SHP77 (cell line): ENCODE data around the gene ACACA.

Experiments used
- DNase-seq, 2 experiments: peaks; one replicate each; lab custom pipeline; 2025; lab: John Stamatoyannopoulos, UW

ACACA gene

DNA sequence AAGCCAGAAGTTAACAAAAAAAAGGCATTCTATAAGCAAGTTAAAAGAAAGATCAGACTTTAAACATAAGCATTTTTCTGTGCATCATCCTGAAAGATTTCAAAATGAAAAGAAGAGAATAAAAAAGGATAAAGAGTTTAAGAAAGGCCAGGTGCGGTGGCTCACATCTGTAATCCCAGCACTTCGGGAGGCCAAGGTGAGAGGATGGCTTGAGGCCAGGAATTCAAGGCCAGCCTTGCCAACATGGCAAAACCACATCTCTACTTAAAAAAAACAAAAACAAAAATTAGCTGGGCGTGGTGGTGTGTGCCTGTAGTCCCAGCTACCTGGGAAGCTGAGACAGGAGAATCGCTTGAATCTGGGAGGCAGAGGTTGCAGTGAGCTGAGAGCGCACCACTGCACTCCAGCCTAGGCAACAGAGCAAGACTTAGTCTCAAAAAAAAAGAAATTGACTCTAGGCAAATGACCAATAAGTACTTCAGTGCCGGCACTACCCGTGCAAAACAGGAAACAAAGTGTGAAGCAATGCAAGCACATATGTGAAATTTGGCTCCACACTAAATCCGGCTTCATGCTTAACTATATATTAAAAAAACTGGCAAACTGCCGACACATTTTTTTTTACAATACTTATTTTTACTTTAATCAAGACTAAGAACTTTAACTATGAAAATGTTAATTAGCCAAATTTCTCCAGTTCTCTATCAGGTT lies 114.1 kb downstream of the ACACA start:
- no peak for DNase-seq

DNA sequence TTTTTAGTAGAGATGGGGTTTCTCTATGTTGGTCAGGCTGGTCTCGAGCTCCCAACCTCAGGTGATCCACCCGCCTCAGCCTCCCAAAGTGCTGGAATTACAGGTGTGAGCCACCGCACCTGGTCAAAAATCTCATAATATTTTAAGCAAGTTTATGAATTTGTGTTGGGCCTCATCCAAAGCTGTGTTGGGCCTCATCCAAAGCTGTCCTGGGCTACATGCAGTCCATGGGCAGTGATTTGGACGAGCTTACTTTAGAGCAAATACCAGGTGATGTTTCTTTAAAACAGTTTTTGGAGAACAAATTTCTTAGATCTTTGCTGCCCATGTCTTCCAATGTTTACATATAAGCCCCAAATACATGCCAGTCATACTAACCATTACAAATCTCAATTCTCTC lies 115.3 kb downstream of the ACACA start:
- DNase-seq, result no peak

GRCh38 chr17:37286430-37286829 lies 120.2 kb downstream of the ACACA start:
- no peak for DNase-seq

DNA sequence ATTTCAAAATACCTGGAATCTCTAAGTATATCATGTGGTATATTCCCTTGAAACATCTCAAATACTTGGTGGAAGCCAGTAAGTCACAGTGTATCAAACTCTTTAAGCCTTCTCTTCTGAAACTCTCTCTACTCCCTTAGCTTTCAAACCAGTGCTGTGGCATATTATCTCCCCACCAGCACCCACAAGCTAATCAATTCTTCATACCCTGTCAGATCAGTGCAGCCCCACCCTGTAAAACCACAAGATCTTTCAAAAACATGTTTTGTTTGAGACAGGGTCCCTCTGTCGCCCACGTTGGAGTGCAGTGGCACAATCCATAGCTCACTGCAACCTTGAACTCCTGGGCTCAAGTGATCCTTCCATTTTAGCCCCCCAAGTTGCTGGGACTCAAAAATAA lies 122.4 kb downstream of the ACACA start:
- no peak for DNase-seq

DNA sequence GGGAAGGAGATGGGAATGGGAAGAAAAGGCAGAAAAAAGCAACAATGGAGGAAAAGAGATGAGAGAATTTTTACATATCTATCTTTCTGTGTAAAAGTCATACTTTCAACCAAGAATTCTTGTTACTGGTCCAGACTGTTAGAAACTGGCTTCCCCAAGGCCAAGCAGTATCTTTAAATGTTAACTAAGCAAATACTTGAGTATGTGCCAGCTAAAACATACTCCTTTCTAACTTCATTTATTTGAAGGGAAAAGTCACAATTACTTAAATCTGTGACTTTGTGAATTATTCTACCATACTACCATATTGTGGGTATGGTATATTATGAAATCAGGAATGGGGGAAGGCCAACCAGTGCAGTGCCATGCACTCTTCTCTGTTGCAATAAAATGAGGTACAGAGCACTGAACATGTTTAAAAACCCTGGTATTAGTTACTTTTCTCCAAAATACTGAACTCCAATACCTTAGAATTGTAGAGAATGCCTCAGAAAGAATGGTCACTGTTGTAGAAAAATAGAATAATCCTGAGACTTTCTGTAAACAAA lies 123.1 kb downstream of the ACACA start:
- no peak for DNase-seq

DNA sequence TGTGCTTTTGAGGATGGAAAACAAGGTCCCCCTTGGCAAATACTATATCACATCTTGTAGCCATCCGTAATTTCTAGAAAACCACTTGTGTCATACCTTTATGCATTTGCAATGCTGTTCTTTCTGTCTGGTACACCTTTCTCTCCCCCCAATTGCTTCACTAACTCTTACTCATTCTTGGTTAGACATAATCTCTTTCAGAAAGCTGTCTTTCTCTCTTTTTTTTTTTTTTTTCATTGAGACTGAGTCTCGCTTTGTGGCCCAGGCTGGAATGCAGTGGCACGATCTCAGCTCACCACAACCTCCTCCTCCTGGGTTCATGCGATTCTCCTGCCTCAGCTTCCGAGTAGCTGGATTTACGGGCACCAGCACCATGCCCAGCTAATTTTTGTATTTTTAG lies 125.8 kb downstream of the ACACA start:
- DNase-seq, result no peak

GRCh38 chr17:37278247-37278894 lies 128.3 kb downstream of the ACACA start:
- no peak for DNase-seq

- DNase-seq, result no peak
Observed at GRCh38 chr17:37276475-37276874, 130.2 kb downstream of the ACACA start.

GRCh38 chr17:37274461-37274860 lies 132.2 kb downstream of the ACACA start:
- DNase-seq, result no peak

- DNase-seq, result no peak
Observed at GRCh38 chr17:37273409-37274051, 133.1 kb downstream of the ACACA start.

- DNase-seq, result no peak
Observed at GRCh38 chr17:37265446-37266173, 141.0 kb downstream of the ACACA start.

GRCh38 chr17:37261286-37261685 lies 145.3 kb downstream of the ACACA start:
- DNase-seq, result no peak

GRCh38 chr17:37259030-37259735 lies 147.5 kb downstream of the ACACA start:
- no peak for DNase-seq

DNA sequence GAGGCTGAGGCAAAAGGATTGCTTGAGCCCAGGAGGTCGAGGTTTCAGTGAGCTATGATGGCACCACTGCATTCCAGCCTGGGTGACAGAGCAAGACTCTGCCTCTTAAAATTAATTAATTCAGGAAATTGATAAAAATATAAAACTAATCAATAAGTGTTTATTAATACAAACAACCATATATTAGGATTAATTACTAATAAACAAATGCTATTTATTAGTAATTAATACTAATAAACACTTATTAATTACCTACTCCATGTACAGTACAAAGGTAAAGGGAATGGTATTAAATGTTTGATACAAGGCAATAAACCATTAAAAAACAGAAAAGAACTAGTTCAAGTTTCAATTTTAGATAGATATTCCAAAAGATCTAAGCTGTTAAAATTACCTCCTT lies 150.0 kb downstream of the ACACA start:
- DNase-seq, result no peak

GRCh38 chr17:37255432-37255831 lies 151.2 kb downstream of the ACACA start:
- no peak for DNase-seq

GRCh38 chr17:37247825-37248224 lies 158.8 kb downstream of the ACACA start:
- DNase-seq, result no peak

DNA sequence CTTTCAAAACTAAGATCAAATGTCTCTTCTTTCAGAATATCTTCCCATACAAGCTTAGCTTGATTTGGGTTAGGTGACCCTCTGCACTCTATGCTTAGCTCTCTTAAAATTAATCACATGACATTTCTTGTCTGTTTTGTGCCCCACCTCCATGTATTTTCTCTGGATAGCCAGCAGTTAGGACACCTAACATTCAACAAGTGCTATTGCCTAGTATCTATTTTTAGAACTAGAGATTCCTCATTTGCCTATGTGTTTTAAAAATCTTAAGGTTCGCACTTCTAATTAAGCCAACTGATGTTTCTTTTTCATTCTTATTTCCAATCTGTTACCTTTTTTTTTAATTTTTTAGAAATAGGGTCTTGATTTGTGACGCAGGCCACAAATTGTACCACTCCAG lies 160.6 kb downstream of the ACACA start:
- no peak for DNase-seq

- DNase-seq, result no peak
Observed at GRCh38 chr17:37240381-37240780, 166.3 kb downstream of the ACACA start.

GRCh38 chr17:37239690-37240334 lies 166.8 kb downstream of the ACACA start:
- peak in 1 of 2 experiments; percentile 2 for DNase-seq

DNA sequence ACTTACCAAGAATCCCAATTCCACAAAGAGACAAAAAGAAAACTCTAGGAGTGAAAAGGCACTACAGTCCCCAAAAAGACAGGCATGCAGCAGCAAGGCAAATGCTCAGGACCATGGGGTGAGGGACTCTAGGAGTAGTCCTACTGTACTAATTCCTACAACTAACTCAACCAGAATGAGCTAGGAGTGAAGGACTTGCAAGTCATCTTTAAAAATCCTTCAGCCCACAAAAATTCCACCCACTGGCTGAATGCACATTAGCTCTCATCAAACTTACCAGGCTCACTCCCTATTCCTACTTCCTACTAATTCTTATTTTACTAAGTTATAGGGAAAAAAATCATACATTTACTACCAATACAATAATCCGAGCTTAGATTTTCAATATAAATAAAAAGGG lies 172.5 kb downstream of the ACACA start:
- DNase-seq, result no peak

DNA sequence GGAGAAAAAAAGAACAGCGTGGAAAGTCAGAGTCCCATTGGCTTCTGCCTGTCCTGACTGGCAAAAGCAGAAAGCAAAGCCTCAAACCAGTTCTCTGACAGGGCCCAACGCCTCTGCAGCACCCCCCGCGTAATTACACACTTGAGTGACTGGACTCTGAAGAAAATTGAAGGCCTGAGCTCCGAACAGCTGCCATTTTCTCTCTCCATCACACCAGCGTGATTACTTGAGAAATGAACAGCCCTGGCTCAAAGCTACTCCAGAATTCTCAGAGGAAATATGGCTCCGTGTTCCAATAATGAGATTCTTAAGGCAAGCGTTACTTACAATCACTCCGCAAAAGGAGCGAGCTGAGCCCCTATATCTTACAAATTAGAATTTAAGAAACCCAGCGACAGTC lies 173.6 kb downstream of the ACACA start:
- DNase-seq, result no peak
